GM18502 (cell line): ENCODE data around the gene ARF6.
"Not testable (repeated sequence)": the region's sequence is repeated elsewhere in the genome, so short reads cannot be mapped to it uniquely, and the experiment has no call there.

Experiments used
- ATAC-seq: cut with Tn5 transposase; IDR thresholded peaks from one replicate; pipeline ENCODE4 v1.9.1; 2021; ENCODE audit warnings: mild to moderate bottlenecking; ENCODE audit not compliant: unreplicated experiment, poor library complexity

Gene ARF6

GRCh38 chr14:49936246-49936645 lies 43.4 kb downstream of the ARF6 start:
- ATAC-seq, result not testable (repeated sequence)

- ATAC-seq, result not testable (repeated sequence)
Observed at GRCh38 chr14:49936882-49937281, 44.0 kb downstream of the ARF6 start.

- ATAC-seq, result not testable (repeated sequence)
Observed at GRCh38 chr14:49939215-49939614, 46.3 kb downstream of the ARF6 start.

- no peak for ATAC-seq
Observed at GRCh38 chr14:49939884-49940510, 47.1 kb downstream of the ARF6 start.

GRCh38 chr14:49940808-49941421 lies 48.0 kb downstream of the ARF6 start:
- no peak for ATAC-seq

GRCh38 chr14:49942090-49942489 lies 49.2 kb downstream of the ARF6 start:
- no peak for ATAC-seq

- ATAC-seq, result no peak
Observed at GRCh38 chr14:49944501-49944900, 51.6 kb downstream of the ARF6 start.

- no peak for ATAC-seq
Observed at GRCh38 chr14:49945448-49946319, 52.8 kb downstream of the ARF6 start.
